ENCODE data around the gene PCDHGA2.
"Not testable (repeated sequence)": the region's sequence is repeated elsewhere in the genome, so short reads cannot be mapped to it uniquely, and the experiment has no call there.

DNA sequence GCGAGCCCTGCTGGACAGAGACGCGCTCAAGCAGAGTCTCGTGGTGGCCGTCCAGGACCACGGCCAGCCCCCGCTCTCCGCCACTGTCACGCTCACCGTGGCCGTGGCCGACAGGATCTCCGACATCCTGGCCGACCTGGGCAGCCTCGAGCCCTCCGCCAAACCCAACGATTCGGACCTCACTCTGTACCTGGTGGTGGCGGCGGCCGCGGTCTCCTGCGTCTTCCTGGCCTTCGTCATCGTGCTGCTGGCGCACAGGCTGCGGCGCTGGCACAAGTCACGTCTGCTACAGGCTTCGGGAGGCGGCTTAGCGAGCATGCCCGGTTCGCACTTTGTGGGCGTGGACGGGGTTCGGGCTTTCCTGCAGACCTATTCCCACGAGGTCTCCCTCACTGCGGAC lies 6.0 kb upstream of the PCDHGA2 start:
- TF ChIP-seq, protein P1, sequence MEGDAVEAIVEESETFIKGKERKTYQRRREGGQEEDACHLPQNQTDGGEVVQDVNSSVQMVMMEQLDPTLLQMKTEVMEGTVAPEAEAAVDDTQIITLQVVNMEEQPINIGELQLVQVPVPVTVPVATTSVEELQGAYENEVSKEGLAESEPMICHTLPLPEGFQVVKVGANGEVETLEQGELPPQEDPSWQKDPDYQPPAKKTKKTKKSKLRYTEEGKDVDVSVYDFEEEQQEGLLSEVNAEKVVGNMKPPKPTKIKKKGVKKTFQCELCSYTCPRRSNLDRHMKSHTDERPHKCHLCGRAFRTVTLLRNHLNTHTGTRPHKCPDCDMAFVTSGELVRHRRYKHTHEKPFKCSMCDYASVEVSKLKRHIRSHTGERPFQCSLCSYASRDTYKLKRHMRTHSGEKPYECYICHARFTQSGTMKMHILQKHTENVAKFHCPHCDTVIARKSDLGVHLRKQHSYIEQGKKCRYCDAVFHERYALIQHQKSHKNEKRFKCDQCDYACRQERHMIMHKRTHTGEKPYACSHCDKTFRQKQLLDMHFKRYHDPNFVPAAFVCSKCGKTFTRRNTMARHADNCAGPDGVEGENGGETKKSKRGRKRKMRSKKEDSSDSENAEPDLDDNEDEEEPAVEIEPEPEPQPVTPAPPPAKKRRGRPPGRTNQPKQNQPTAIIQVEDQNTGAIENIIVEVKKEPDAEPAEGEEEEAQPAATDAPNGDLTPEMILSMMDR (IDR thresholded peaks at IDR 0.05), result not testable (repeated sequence)
- TF ChIP-seq POLR2A (IDR thresholded peaks at IDR 0.05), result not testable (repeated sequence)

Measured in lower leg skin (tissue), 3 donors.